Ovary (tissue), 9 donors: ENCODE measurements around the gene KIF13A. TPM values are rescaled to one million over a fixed set of nuclear protein-coding genes. Genes with fewer than 3 reads are reported as not detected.
A peak's percentile ranks its signal among the peaks of the same experiment; 100 is the strongest.

Experiments
- DNase-seq, 5 donors: peaks; one replicate each; pipeline ENCODE4 v3.0.0-alpha.2; 2019 to 2020
- H3K27ac ChIP-seq, 2 donors: fragments of 200-600 bp; one replicate each; pipeline versions ENCODE4 v1.5.1 to v1.8.0; 2019 to 2022
- H3K27me3 ChIP-seq: fragments of 200-600 bp; one replicate; pipeline ENCODE4 v1.8.0; 2022
- H3K36me3 ChIP-seq: fragments of 200-600 bp; sonication (generic); one replicate; pipeline ENCODE4 v1.5.1; 2019
- H3K4me1 ChIP-seq: one replicate; pipeline ENCODE4 v1.8.1; 2013; ENCODE audit warnings: mild to moderate bottlenecking, moderate library complexity; ENCODE audit not compliant: insufficient read depth
- H3K4me3 ChIP-seq: fragments of 200-600 bp; sonication (generic); one replicate; pipeline ENCODE4 v1.5.1; 2017
- H3K9me3 ChIP-seq, 2 donors: fragments of 200-600 bp in 1 of 2; sonication (generic) in 1 of 2; one replicate each; pipeline versions ENCODE4 v1.5.1 to v1.8.1; 2013 to 2019; ENCODE audit warnings: mild to moderate bottlenecking in 1 of 2, moderate library complexity in 1 of 2
- EP300 ChIP-seq: sonication (generic); formaldehyde crosslinking; IDR thresholded peaks from one replicate; pipeline ENCODE4 v1.6.1; 2017; ENCODE audit warnings: antibody characterized with exemption
- POLR2A ChIP-seq: fragments of 450-650 bp; IDR thresholded peaks from one replicate; pipeline ENCODE4 v1.6.1; 2017; ENCODE audit warnings: antibody characterized with exemption, mild to moderate bottlenecking, moderate library complexity
- WGBS, 3 donors: extraction: QIAGEN DNeasy Blood & Tissue Kit in 1 of 3; methylation state at CpG; one replicate each; pipeline versions ENCODE4 v1.1.5 to v1.1.7; 2013 to 2017; 5-methylcytosine and 5-hydroxymethylcytosine counted together
- intact Hi-C, 4 donors: fragments of 100-400 bp; cut with DNase I; formaldehyde crosslinking; loops; one replicate each; pipeline versions ENCODE4 v1.11.0 to v1.15.1; 2022 to 2023
- polyA plus RNA-seq, 2 donors: library from polyadenylated mRNA; stranded (reverse); fragments of 200-250 nt in 1 of 2; fragments of 350-450 nt in 1 of 2; fragmentation: Illumina TruSeq in 1 of 2; extraction: RNeasy Lipid Tissue Mini Kit (QIAGEN cat#74804) in 1 of 2; gene quantifications; one replicate each; pipeline ENCODE4 v1.2.3, GENCODE V29; 2013 to 2014
- total RNA-seq, 7 donors: library from RNA; depleted of rRNA in 2 of 7; stranded (reverse); fragments of >200 nt in 2 of 7; fragmentation: NEBNext Ultra II Directional in 3 of 7; extraction: Animal tissue kit (Norgen Biotek cat#: 25700) in 3 of 7; gene quantifications; one replicate each; pipeline versions ENCODE4 v1.1.0 to v1.2.4, GENCODE V29; 2016 to 2023
- TF ChIP-seq, protein P1 (sequence below), 3 donors: fragments of 450-650 bp in 2 of 3; fragments of 200-600 bp in 1 of 3; IDR thresholded peaks; one replicate each; pipeline versions ENCODE4 v1.5.1 to v1.8.0; 2016 to 2022; ENCODE audit warnings: antibody characterized with exemption in 3 of 3, mild to moderate bottlenecking in 1 of 3
- donor health status: DM: no; HTN: no; CAD: no; lungs with moderate emphysema.
- donor health status: DM: no; HTN: no; CAD: no.
- donor health status: Bipolar disorder and iron deficiency.
- donor health status: DM: yes; HTN: yes; CAD: no.
- donor health status: DM: no; HTN: no; CAD: no.
- donor health status: DM: yes; HTN: yes; CAD: no.

Gene KIF13A
- total and polyA plus RNA-seq, 9 donors: 18.4 to 44.4 (median 38.0) TPM

DNA sequence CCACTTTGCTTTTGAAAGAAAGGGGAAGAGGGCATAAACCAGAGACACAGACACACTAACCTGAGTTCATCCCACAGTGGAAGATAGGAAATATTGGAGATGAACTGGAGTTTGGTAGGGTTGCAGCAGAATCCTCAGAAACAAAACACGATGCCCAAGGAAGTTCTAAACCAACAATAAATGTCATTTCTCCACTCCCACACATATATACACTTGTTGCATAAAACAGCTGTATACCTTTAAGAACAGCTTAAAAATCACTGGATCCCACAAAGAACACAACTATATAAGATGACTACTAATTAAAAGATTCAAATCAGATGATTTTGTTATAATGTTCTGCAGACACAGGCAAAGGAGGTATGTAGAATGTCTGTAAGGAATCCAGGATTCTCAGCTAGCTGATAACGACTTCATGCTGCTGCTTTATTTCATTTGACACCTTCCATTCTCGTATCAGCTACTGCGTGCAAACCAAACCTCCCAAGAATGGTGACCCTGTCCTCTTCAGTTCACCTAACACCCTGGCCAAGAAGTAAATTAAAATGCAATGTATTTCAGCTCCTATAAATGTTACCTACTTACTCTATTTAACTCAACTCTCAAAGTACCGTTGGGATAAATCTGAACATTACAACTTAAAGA lies 14.3 kb downstream of the KIF13A start:
- no peaks in the 10 kb centered on the region for H3K36me3 ChIP-seq
- 44 to 75% (median 62%) methylated on average over 5 of the region's 5 CpGs for WGBS, 3 donors
- no peaks in the 10 kb centered on the region for H3K27me3 ChIP-seq
- H3K4me1 ChIP-seq: peaks cover 8% of the 10 kb centered on the region
- no peak overlapping the region for H3K27ac ChIP-seq
- intact Hi-C loops: no loop called here
- no peak for TF ChIP-seq POLR2A
- TF ChIP-seq, protein P1, sequence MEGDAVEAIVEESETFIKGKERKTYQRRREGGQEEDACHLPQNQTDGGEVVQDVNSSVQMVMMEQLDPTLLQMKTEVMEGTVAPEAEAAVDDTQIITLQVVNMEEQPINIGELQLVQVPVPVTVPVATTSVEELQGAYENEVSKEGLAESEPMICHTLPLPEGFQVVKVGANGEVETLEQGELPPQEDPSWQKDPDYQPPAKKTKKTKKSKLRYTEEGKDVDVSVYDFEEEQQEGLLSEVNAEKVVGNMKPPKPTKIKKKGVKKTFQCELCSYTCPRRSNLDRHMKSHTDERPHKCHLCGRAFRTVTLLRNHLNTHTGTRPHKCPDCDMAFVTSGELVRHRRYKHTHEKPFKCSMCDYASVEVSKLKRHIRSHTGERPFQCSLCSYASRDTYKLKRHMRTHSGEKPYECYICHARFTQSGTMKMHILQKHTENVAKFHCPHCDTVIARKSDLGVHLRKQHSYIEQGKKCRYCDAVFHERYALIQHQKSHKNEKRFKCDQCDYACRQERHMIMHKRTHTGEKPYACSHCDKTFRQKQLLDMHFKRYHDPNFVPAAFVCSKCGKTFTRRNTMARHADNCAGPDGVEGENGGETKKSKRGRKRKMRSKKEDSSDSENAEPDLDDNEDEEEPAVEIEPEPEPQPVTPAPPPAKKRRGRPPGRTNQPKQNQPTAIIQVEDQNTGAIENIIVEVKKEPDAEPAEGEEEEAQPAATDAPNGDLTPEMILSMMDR (IDR thresholded peaks at IDR 0.05): no peak
- no peak for TF ChIP-seq EP300
- H3K9me3 ChIP-seq: no peaks in the 10 kb centered on the region
- no peak for DNase-seq
- no peak overlapping the region for H3K4me3 ChIP-seq

DNA sequence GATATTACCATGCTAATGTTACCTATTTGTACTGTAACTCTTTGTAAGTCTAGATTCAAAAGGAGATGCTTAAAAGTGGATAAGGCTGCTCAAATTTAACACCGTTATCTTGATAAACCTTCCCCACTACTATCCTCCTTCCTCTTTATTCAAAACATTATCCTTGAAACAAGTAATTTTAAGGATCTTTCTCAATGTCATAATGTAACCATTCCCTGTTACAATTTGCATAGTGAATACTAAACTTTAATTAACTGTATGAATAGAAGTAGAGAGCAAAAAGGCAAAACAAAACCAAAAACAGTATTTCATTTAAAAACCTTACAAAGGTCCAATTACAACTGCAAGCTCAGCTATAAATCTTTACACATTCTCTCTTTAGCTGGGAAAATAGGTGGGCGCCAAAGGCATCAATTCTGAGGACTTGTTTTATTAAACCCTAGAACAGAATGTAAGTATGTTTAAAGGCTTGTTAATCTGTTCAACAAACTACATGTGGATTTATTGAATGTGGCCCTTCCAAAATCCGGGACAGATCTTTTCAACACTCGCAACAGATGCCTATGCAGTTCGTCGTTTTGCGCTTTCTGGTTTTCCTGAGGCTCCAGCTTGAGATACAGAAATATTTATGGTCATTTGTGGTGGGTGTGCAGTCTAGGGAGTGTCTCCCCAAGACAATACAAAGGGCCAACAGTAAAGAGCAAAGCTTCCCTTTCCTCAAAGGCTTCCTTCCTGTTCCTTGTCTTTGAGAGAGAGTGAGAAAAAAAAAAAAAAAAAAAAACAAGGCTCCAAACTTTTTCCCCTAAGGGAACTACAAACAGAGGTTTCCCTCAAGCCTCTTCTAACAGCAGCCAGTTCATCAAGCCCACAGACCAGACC lies 15.1 kb downstream of the KIF13A start:
- H3K4me3 ChIP-seq: no peak overlapping the region
- intact Hi-C loops: no loop called here
- H3K4me1 ChIP-seq: peaks cover 11% of the 10 kb centered on the region

DNA sequence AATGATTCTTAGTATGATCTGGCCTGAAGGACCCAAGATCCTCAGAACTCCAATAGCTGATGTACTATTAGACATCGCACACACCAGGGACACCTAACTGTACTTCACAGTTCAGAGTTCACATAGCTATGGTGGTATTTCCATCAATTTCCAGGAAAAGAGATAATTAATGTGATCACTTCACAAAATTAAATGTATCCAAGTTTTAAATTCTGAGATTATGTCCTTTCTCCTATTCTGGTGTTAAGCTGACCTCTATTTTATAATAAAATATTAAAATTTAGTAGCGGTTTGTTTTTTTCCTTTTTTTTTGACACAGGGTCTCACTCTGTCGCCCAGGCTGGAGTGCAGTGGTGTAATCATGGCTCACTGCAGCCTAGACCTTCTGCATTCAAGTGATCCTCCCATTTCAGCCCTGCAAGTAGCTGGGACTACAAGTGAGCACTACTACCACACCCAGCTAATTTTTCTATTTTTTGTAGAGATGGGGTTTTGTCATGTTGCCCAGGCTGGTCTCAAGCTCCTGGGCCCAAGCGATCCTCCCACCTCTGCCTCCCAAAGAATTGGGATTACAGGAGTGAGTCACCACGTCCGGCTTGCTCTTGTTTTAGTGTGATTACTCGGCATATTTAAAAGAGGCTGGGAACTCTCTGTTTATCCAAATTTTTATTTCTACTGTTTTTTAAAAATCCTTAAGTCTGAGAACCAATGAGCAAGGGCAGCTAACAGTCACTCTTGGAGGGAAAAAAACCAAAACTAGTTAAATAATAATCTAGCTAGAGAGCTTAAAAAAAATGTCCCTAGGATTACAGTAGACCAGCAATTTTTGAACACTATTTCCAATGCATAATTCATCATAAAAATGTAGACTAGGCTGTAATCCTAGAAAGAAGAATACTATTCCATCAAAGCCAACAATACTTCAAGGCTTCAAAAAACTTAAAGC lies 16.0 kb downstream of the KIF13A start:
- 53 to 70% (median 55%) methylated on average over 7 of the region's 7 CpGs for WGBS, 3 donors
- H3K9me3 ChIP-seq: no peaks in the 10 kb centered on the region
- H3K4me3 ChIP-seq: no peak overlapping the region
- H3K4me1 ChIP-seq: peaks cover 12% of the 10 kb centered on the region
- intact Hi-C loops: no loop called here
- TF ChIP-seq POLR2A (no peak), EP300 (no peak)
- TF ChIP-seq, protein P1 (IDR thresholded peaks at IDR 0.05): no peak
- H3K36me3 ChIP-seq: no peaks in the 10 kb centered on the region
- no peaks in the 10 kb centered on the region for H3K27me3 ChIP-seq
- DNase-seq: peak in 1 of 5 donors; percentile 30
- no peak overlapping the region for H3K27ac ChIP-seq

More for the DNA sequence above, 15.1 kb downstream of the KIF13A start:
- no peak for DNase-seq
- H3K9me3 ChIP-seq: no peaks in the 10 kb centered on the region
- no peak for TF ChIP-seq EP300
- TF ChIP-seq, protein P1 (IDR thresholded peaks at IDR 0.05): no peak
- TF ChIP-seq POLR2A: no peak
- no peaks in the 10 kb centered on the region for H3K36me3 ChIP-seq
- 72 to 91% (median 88%) methylated on average over 7 of the region's 7 CpGs for WGBS, 3 donors
- no peak overlapping the region for H3K27ac ChIP-seq
- no peaks in the 10 kb centered on the region for H3K27me3 ChIP-seq

DNA sequence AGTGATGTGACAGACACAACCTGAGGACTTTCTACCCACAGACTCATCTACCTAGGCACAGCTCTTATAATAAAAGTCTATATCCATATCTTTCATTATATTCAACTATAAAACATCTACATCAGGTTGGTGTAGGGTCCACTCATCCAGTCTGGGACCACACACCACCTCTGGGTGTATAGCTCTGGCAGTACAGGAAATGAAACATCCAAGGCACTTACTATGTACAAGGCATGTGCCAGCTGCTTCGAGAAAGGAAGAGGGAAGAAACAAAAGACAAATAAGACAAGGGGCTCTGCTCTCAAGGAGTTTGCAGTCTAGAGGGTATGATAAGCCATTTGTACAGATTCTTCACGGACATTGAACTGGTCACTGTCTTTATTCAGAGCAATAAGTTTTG lies 18.6 kb downstream of the KIF13A start:
- WGBS, 3 donors: 87 to 95% (median 93%) methylated on average over 2 of the region's 2 CpGs
- no peaks in the 10 kb centered on the region for H3K27me3 ChIP-seq
- intact Hi-C loops: no loop called here
- H3K9me3 ChIP-seq: no peaks in the 10 kb centered on the region
- DNase-seq: no peak
- TF ChIP-seq, protein P1 (IDR thresholded peaks at IDR 0.05): no peak
- no peak for TF ChIP-seq POLR2A
- no peak for TF ChIP-seq EP300
- peaks cover 12% of the 10 kb centered on the region for H3K4me1 ChIP-seq
- no peak overlapping the region for H3K4me3 ChIP-seq
- no peaks in the 10 kb centered on the region for H3K36me3 ChIP-seq
- no peak overlapping the region for H3K27ac ChIP-seq
